CD4-positive, alpha-beta T cell treated with Interleukin-2 at 100 ng/mL for 4 hours (primary cell): ENCODE data around the gene TBX4.

Experiments used
- DNase-seq: peaks from one replicate; pipeline ENCODE4 v3.0.0-alpha.2; 2020; ENCODE audit warnings: low spot score

The TBX4 gene

GRCh38 chr17:61412860-61413660, 39.2 kb upstream of the TBX4 start:
- DNase-seq: no peak

GRCh38 chr17:61413661-61414126, 38.5 kb upstream of the TBX4 start:
- no peak for DNase-seq

- DNase-seq: no peak
Measured at GRCh38 chr17:61414141-61414935, 37.9 kb upstream of the TBX4 start.

- DNase-seq: no peak
Measured at GRCh38 chr17:61414936-61415251, 37.3 kb upstream of the TBX4 start.

GRCh38 chr17:61415374-61416210, 36.6 kb upstream of the TBX4 start:
- DNase-seq: no peak

- DNase-seq: no peak
Measured at GRCh38 chr17:61416211-61416539, 36.0 kb upstream of the TBX4 start.

GRCh38 chr17:61416540-61417363, 35.5 kb upstream of the TBX4 start:
- peak; percentile 59 for DNase-seq

GRCh38 chr17:61418449-61418848, 33.8 kb upstream of the TBX4 start:
- no peak for DNase-seq

- no peak for DNase-seq
Measured at GRCh38 chr17:61419496-61420046, 32.7 kb upstream of the TBX4 start.

GRCh38 chr17:61420052-61420451, 32.2 kb upstream of the TBX4 start:
- no peak for DNase-seq

- no peak for DNase-seq
Measured at GRCh38 chr17:61420745-61421398, 31.4 kb upstream of the TBX4 start.

GRCh38 chr17:61421460-61421859, 30.8 kb upstream of the TBX4 start:
- no peak for DNase-seq

- no peak for DNase-seq
Measured at GRCh38 chr17:61422116-61422799, 30.0 kb upstream of the TBX4 start.

GRCh38 chr17:61422869-61423268, 29.4 kb upstream of the TBX4 start:
- no peak for DNase-seq

- DNase-seq: no peak
Measured at GRCh38 chr17:61423967-61424649, 28.1 kb upstream of the TBX4 start.

- no peak for DNase-seq
Measured at GRCh38 chr17:61425682-61426481, 26.3 kb upstream of the TBX4 start.

GRCh38 chr17:61426482-61427304, 25.5 kb upstream of the TBX4 start:
- DNase-seq: no peak

- no peak for DNase-seq
Measured at GRCh38 chr17:61427567-61427966, 24.7 kb upstream of the TBX4 start.
